Esophagus muscularis mucosa (tissue), 4 donors: ENCODE measurements around the gene MAGI2. TPM values are rescaled to one million over a fixed set of nuclear protein-coding genes. Genes with fewer than 3 reads are reported as not detected.

Experiments used
- DNase-seq: peaks from one replicate; pipeline ENCODE4 v3.0.0-alpha.2; 2017; ENCODE audit errors: extremely low spot score
- H3K27ac ChIP-seq, 4 donors: fragments of 200-600 bp; sonication (generic); replicated peaks in 1 of 4; 1 replicate in 3 of 4; 2 replicates in 1 of 4; pipeline ENCODE4 v1.5.1; 2016 to 2019; ENCODE audit warnings: mild to moderate bottlenecking in 1 of 4
- H3K27me3 ChIP-seq, 4 donors: fragments of 200-600 bp; sonication (generic); one replicate each; pipeline versions ENCODE4 v1.5.1 to v1.6.0; 2016 to 2019
- H3K36me3 ChIP-seq, 4 donors: fragments of 200-600 bp; sonication (generic); one replicate each; pipeline ENCODE4 v1.5.1; 2016 to 2019
- H3K4me1 ChIP-seq, 4 donors: fragments of 200-600 bp; sonication (generic); one replicate each; pipeline ENCODE4 v1.5.1; 2016 to 2019
- H3K4me3 ChIP-seq, 4 donors: fragments of 200-600 bp; sonication (generic); 1 replicate in 2 of 4; 2 replicates in 2 of 4; pipeline ENCODE4 v1.5.1; 2016 to 2019; ENCODE audit warnings: mild to moderate bottlenecking in 4 of 4, moderate library complexity in 1 of 4
- H3K9me3 ChIP-seq, 4 donors: fragments of 200-600 bp; sonication (generic); 1 replicate in 3 of 4; 2 replicates in 1 of 4; pipeline ENCODE4 v1.5.1; 2016 to 2019
- EP300 ChIP-seq: sonication (generic); formaldehyde crosslinking; IDR thresholded peaks from one replicate; pipeline ENCODE4 v1.6.1; 2017; ENCODE audit warnings: antibody characterized with exemption
- POLR2A ChIP-seq: fragments of 450-650 bp; IDR thresholded peaks from one replicate; pipeline ENCODE4 v1.6.1; 2017; ENCODE audit warnings: antibody characterized with exemption, moderate library complexity, mild to moderate bottlenecking, low read depth
- POLR2AphosphoS5 ChIP-seq, 2 donors: sonication (generic); formaldehyde crosslinking; IDR thresholded peaks; one replicate each; pipeline ENCODE4 v1.6.1; 2017; ENCODE audit warnings: antibody characterized with exemption in 2 of 2
- WGBS: methylation state at CpG from one replicate; pipeline ENCODE4 v1.1.5; 2018; 5-methylcytosine and 5-hydroxymethylcytosine counted together
- intact Hi-C: fragments of 100-400 bp; cut with DNase I; formaldehyde crosslinking; loops from one replicate; pipeline ENCODE4 v1.15.1; 2023
- total RNA-seq, 4 donors: library from RNA; depleted of rRNA; stranded (reverse); fragments of >200 nt; gene quantifications; one replicate each; pipeline versions ENCODE4 v1.1.0 to v1.2.1, GENCODE V29; 2016
- TF ChIP-seq, protein P1 (sequence below), 3 experiments: fragments of 200-600 bp in 2 of 3; fragments of 450-650 bp in 1 of 3; sonication (generic) in 2 of 3; IDR thresholded peaks; one replicate each; pipeline ENCODE4 v1.5.1; 2017 to 2019; ENCODE audit warnings: antibody characterized with exemption in 3 of 3, mild to moderate bottlenecking in 2 of 3, moderate library complexity in 1 of 3

Gene MAGI2
- total RNA-seq, 4 donors from 2014 or later: 14.4 to 22.3 (median 21.2) TPM

GRCh38 chr7:78905436-78905835 is 548.0 kb downstream of the MAGI2 start:
- Histone ChIP-seq H3K27me3 (no peaks in the 10 kb centered on the region), H3K36me3 (no peaks in the 10 kb centered on the region), H3K4me3 (no peak overlapping the region), H3K9me3 (no peaks in the 10 kb centered on the region), H3K4me1 (peaks cover 0 to 6% (median 0%) of the 10 kb centered on the region in 4 donors), H3K27ac (no peak overlapping the region)
- intact Hi-C loops: no loop called here
- no peak for DNase-seq
- TF ChIP-seq EP300: no peak
- TF ChIP-seq POLR2A: no peak
- TF ChIP-seq, protein P1, sequence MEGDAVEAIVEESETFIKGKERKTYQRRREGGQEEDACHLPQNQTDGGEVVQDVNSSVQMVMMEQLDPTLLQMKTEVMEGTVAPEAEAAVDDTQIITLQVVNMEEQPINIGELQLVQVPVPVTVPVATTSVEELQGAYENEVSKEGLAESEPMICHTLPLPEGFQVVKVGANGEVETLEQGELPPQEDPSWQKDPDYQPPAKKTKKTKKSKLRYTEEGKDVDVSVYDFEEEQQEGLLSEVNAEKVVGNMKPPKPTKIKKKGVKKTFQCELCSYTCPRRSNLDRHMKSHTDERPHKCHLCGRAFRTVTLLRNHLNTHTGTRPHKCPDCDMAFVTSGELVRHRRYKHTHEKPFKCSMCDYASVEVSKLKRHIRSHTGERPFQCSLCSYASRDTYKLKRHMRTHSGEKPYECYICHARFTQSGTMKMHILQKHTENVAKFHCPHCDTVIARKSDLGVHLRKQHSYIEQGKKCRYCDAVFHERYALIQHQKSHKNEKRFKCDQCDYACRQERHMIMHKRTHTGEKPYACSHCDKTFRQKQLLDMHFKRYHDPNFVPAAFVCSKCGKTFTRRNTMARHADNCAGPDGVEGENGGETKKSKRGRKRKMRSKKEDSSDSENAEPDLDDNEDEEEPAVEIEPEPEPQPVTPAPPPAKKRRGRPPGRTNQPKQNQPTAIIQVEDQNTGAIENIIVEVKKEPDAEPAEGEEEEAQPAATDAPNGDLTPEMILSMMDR (IDR thresholded peaks at IDR 0.05): no peak
- TF ChIP-seq POLR2AphosphoS5 (IDR thresholded peaks at IDR 0.05): no peak

GRCh38 chr7:78904983-78905382 is 548.5 kb downstream of the MAGI2 start:
- TF ChIP-seq, protein P1 (IDR thresholded peaks at IDR 0.05): no peak
- TF ChIP-seq POLR2AphosphoS5 (IDR thresholded peaks at IDR 0.05) (no peak), POLR2A (no peak), EP300 (no peak)
- intact Hi-C loops: no loop called here
- 59% methylated on average over 2 of the region's 2 CpGs for WGBS
- Histone ChIP-seq H3K27me3 (no peaks in the 10 kb centered on the region), H3K4me1 (peaks cover 0 to 6% (median 0%) of the 10 kb centered on the region in 4 donors), H3K27ac (no peak overlapping the region), H3K4me3 (no peak overlapping the region), H3K9me3 (no peaks in the 10 kb centered on the region), H3K36me3 (no peaks in the 10 kb centered on the region)
- DNase-seq: no peak

- TF ChIP-seq EP300: no peak
- no peak for TF ChIP-seq POLR2AphosphoS5 (IDR thresholded peaks at IDR 0.05)
- TF ChIP-seq POLR2A: no peak
- TF ChIP-seq, protein P1 (IDR thresholded peaks at IDR 0.05): no peak
- 84% methylated on average over 3 of the region's 3 CpGs for WGBS
- DNase-seq: no peak
- Histone ChIP-seq H3K4me3 (no peak overlapping the region), H3K27ac (no peak overlapping the region), H3K36me3 (no peaks in the 10 kb centered on the region), H3K9me3 (peaks cover 0 to 5% (median 2%) of the 10 kb centered on the region in 4 donors), H3K4me1 (peaks cover 0 to 6% (median 0%) of the 10 kb centered on the region in 4 donors), H3K27me3 (no peaks in the 10 kb centered on the region)
- intact Hi-C loops: no loop called here
Measured at GRCh38 chr7:78901566-78901965, 551.9 kb downstream of the MAGI2 start.

- Histone ChIP-seq H3K9me3 (peaks cover 0 to 5% (median 2%) of the 10 kb centered on the region in 4 donors), H3K27ac (no peak overlapping the region), H3K4me3 (no peak overlapping the region), H3K27me3 (no peaks in the 10 kb centered on the region), H3K4me1 (peaks cover 0 to 6% (median 0%) of the 10 kb centered on the region in 4 donors), H3K36me3 (no peaks in the 10 kb centered on the region)
- intact Hi-C loops: no loop called here
- DNase-seq: no peak
- WGBS: 94% methylated on average over 2 of the region's 2 CpGs
- TF ChIP-seq, protein P1 (IDR thresholded peaks at IDR 0.05): no peak
- TF ChIP-seq POLR2AphosphoS5 (IDR thresholded peaks at IDR 0.05) (no peak), EP300 (no peak), POLR2A (no peak)
Measured at GRCh38 chr7:78900806-78901205, 552.7 kb downstream of the MAGI2 start.

DNA sequence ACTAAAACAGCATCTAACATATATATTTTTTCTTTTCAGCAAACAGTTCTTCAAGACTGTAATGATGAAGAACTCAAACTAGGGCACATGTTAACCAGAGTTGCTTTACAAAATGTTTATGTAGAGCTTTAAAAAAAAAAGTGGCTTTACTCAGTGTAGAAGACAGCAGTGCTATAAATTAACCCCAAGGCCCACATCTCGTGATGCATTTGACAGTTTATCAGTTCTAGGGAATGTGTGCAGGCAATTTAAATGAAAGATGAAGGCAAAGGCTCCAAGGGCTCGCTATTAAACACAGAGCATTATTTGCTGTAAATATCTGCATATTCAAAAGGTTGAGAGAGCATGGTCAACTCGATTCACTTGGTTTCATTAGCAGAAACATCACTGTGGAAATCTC is 558.1 kb downstream of the MAGI2 start:
- H3K9me3 ChIP-seq: peaks cover 0 to 5% (median 2%) of the 10 kb centered on the region in 4 donors
- no peaks in the 10 kb centered on the region for H3K27me3 ChIP-seq
- no peak for DNase-seq
- intact Hi-C loops: no loop called here
- H3K4me3 ChIP-seq: no peak overlapping the region
- H3K4me1 ChIP-seq: no peaks in the 10 kb centered on the region
- no peaks in the 10 kb centered on the region for H3K36me3 ChIP-seq
- WGBS: 58% methylated on average over 3 of the region's 3 CpGs
- no peak overlapping the region for H3K27ac ChIP-seq
- TF ChIP-seq EP300 (no peak), POLR2AphosphoS5 (IDR thresholded peaks at IDR 0.05) (no peak), POLR2A (no peak)
- TF ChIP-seq, protein P1 (IDR thresholded peaks at IDR 0.05): no peak
